Hematopoietic multipotent progenitor cell treated with erythropoietin and hydrocortisone succinate and interleukin-3 and kit ligand, for 15 days (in vitro differentiated cells): ENCODE results near the gene ZMIZ1.
A peak's percentile ranks its signal among the peaks of the same experiment; 100 is the strongest.

Source experiments
- DNase-seq: peaks from one replicate; pipeline ENCODE4 v3.0.0-alpha.2; 2015; ENCODE audit warnings: low spot score

The ZMIZ1 gene

GRCh38 chr10:79068562-79069324 lies at the start of gene ZMIZ1:
TSS of gene ZMIZ1 (plus strand) at chr10:79068966. CDS start at chr10:79201633, 132,667 bp downstream.
- DNase-seq: peak; percentile 84

- DNase-seq: no peak
These were observed 49.2 kb upstream of the ZMIZ1 start for GRCh38 chr10:79019441-79020014.

GRCh38 chr10:79020015-79020491 lies 48.7 kb upstream of the ZMIZ1 start:
- DNase-seq: no peak

- no peak for DNase-seq
These were observed 48.2 kb upstream of the ZMIZ1 start for GRCh38 chr10:79020605-79021004.

GRCh38 chr10:79021331-79021907 lies 47.3 kb upstream of the ZMIZ1 start:
- no peak for DNase-seq

- DNase-seq: no peak
These were observed 46.7 kb upstream of the ZMIZ1 start for GRCh38 chr10:79021948-79022499.

GRCh38 chr10:79022565-79023230 lies 46.1 kb upstream of the ZMIZ1 start:
- peak; percentile 41 for DNase-seq

GRCh38 chr10:79023240-79024162 lies 45.3 kb upstream of the ZMIZ1 start:
- DNase-seq: no peak

- no peak for DNase-seq
These were observed 44.5 kb upstream of the ZMIZ1 start for GRCh38 chr10:79024296-79024695.

GRCh38 chr10:79024720-79025198 lies 44.0 kb upstream of the ZMIZ1 start:
- DNase-seq: no peak

GRCh38 chr10:79025199-79025832 lies 43.5 kb upstream of the ZMIZ1 start:
- DNase-seq: no peak

GRCh38 chr10:79026341-79026761 lies 42.4 kb upstream of the ZMIZ1 start:
- no peak for DNase-seq

GRCh38 chr10:79026806-79027146 lies 42.0 kb upstream of the ZMIZ1 start:
- no peak for DNase-seq

- peak; percentile 87 for DNase-seq
These were observed 41.4 kb upstream of the ZMIZ1 start for GRCh38 chr10:79027147-79028055.

GRCh38 chr10:79028056-79028430 lies 40.7 kb upstream of the ZMIZ1 start:
- no peak for DNase-seq

GRCh38 chr10:79028451-79029010 lies 40.2 kb upstream of the ZMIZ1 start:
- DNase-seq: no peak

GRCh38 chr10:79029478-79030390 lies 39.0 kb upstream of the ZMIZ1 start:
- no peak for DNase-seq

- DNase-seq: no peak
These were observed 38.1 kb upstream of the ZMIZ1 start for GRCh38 chr10:79030705-79031104.
